ENCODE results near the gene CDHR5.

DNA sequence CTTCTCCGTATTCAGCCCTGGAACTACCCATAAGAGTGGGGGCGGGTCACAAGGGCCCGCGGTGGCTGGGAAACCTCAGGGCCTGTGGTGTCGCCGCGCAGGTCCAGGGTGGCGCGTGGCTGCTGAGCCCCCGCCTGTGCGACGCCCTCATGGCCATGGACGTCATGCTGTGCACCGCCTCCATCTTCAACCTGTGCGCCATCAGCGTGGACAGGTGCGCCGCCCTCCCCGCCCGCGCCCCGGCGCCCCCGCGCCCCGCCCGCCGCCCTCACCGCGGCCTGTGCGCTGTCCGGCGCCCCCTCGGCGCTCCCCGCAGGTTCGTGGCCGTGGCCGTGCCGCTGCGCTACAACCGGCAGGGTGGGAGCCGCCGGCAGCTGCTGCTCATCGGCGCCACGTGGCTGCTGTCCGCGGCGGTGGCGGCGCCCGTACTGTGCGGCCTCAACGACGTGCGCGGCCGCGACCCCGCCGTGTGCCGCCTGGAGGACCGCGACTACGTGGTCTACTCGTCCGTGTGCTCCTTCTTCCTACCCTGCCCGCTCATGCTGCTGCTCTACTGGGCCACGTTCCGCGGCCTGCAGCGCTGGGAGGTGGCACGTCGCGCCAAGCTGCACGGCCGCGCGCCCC lies 14.7 kb upstream of the CDHR5 start:
- TF ChIP-seq, protein P1, sequence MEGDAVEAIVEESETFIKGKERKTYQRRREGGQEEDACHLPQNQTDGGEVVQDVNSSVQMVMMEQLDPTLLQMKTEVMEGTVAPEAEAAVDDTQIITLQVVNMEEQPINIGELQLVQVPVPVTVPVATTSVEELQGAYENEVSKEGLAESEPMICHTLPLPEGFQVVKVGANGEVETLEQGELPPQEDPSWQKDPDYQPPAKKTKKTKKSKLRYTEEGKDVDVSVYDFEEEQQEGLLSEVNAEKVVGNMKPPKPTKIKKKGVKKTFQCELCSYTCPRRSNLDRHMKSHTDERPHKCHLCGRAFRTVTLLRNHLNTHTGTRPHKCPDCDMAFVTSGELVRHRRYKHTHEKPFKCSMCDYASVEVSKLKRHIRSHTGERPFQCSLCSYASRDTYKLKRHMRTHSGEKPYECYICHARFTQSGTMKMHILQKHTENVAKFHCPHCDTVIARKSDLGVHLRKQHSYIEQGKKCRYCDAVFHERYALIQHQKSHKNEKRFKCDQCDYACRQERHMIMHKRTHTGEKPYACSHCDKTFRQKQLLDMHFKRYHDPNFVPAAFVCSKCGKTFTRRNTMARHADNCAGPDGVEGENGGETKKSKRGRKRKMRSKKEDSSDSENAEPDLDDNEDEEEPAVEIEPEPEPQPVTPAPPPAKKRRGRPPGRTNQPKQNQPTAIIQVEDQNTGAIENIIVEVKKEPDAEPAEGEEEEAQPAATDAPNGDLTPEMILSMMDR (IDR thresholded peaks at IDR 0.05), result no peak
- no peak for TF ChIP-seq POLR2A (IDR thresholded peaks at IDR 0.05)

Data from testis (tissue), 2 donors.